ENCODE measurements around the gene TUBB3.
A peak's percentile ranks its signal among the peaks of the same experiment; 100 is the strongest.
"Not testable (repeated sequence)": the region's sequence is repeated elsewhere in the genome, so short reads cannot be mapped to it uniquely, and the experiment has no call there.

TUBB3 gene

DNA sequence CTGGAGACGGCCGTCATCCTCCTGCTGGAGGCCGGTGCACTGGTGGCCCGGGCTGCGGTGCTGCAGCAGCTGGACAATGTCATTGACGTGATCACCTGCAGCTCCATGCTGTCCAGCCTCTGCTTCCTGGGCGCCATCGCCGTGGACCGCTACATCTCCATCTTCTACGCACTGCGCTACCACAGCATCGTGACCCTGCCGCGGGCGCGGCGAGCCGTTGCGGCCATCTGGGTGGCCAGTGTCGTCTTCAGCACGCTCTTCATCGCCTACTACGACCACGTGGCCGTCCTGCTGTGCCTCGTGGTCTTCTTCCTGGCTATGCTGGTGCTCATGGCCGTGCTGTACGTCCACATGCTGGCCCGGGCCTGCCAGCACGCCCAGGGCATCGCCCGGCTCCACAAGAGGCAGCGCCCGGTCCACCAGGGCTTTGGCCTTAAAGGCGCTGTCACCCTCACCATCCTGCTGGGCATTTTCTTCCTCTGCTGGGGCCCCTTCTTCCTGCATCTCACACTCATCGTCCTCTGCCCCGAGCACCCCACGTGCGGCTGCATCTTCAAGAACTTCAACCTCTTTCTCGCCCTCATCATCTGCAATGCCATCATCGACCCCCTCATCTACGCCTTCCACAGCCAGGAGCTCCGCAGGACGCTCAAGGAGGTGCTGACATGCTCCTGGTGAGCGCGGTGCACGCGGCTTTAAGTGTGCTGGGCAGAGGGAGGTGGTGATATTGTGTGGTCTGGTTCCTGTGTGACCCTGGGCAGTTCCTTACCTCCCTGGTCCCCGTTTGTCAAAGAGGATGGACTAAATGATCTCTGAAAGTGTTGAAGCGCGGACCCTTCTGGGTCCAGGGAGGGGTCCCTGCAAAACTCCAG is 3.4 kb upstream of the TUBB3 start:
- DNase-seq: no peak

DNA sequence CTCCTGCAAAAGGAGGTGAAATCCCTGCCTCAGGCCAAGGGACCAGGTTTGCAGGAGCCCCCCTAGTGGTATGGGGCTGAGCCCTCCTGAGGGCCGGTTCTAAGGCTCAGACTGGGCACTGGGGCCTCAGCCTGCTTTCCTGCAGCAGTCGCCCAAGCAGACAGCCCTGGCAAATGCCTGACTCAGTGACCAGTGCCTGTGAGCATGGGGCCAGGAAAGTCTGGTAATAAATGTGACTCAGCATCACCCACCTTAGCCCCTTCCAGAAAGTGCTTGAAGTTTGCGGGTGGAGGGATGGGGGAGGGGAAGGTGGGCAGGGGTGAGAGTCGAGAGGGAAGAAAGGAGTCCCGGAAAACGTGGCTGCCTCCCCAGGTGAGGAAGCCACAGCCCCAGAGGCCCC is 2.4 kb upstream of the TUBB3 start:
- DNase-seq: no peak

DNA sequence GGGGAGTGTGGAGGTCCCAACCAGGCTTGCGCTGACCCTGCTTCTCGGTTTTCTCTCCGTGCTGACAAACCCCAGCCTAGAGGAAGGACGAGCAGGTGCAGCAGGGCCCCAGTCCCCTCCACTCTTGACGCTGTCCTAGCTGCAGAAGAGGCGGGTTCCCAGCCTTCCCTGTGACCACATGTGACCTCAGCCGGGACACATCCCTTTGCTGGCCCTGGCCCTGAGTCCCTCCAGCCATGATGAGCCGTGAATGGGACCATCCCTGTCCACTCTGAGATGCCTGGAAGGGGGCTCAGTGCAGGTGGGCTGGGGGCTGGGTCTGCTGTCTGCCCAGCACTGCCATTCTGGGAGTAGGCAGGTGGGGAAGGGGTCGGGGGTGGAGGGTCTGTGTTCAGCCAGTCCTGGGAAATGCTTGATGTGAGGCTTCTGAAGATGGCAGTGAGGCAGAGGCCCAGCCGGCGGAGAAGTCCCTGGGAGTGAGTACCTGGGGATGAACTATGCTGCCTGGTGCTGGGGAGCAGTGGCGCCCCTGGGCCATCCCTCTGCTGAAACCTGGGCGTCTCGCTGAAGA is 1.9 kb upstream of the TUBB3 start:
- peak; percentile 50 to 79 for DNase-seq

DNA sequence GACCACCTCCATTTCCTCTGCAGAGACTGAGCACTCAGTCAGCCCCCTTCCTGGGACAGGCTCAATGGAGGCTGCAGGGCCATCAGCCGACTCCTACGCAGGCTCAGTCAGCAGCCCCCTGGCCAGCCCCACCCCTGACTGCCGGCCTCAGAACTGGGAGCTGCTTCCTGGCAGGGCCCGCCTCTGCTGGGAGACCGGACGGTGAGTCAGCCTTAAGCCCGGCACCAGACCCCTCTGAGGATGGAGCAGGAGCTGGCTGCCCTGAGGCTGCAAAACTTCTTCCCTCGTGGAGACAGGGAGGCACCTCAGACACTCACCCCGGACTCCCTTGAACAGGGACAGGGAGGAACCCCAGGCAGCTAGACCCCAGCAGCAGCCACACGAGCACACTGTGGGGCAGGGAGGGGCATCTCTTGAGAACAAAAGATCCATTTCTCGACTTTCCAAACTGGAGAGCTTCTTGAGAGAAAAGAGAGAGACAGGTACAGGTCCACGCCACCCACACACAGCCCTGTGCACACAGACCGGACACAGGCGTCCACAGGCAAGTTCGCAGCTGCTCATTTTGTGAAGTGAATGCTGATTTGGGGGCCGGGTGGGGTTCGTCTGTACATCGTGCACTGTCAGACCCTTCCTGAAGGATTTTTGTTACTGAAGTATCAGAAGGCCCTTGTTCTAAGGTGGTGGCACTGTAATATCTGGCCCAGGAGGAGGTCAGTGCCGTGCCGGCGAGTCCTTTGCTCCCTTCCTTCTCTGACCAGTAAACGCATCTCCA is 1.3 kb upstream of the TUBB3 start:
- peak; percentile 75 to 84 for DNase-seq

DNA sequence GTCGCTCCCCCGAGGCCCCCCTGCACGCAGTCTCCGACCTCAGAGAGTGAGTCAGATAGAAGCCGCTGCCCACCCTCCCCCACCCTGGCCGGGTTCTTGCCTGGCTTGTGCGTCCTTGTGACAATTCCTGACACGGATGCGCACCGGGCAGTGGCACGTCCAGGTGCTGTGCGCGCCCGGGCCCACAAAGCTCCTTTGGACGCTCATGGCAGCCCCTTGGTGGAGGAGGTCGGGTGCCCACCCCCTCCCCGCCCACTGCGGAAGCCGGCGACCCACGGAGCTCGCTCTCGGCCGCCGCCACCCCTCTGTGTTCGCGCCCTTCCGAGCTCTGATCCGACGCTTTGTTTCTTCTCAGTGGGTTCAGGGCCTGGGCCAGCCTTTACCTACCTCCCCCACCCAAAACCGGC is 662 bp upstream of the TUBB3 start:
- DNase-seq: peak; percentile 74 to 85

DNA sequence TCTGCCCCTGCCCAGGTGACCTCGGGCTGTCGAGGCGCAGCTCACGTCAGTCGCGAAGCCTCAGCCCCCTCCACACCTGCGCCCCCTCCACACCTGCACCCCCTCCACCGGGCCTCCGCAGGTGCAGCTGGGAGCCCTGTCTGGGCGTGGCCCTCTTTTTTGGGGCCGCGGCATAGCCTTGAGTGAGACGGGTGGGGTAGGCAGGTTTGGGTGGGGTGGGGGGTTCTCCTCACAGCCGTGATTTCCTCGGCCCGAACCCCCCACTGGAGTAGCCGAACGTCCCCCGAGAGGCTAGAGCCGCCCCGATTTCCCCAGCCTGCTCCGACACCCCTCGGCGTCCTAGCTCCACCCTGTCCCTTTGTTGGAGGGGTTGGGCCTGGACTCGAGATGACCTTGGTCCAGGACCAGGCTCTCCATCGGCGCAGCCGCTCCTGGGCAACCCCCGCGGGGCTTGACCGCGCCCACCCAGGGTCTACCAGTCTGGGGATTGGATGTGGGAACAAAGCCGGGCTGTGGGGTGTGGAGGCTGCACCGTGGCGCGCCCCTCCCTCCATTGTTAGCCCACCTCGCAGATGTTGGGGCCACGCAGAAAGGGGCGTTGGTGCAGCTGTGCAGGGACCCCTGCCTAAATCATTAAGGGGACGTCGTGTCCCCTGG is 626 bp downstream of the TUBB3 start:
- peak; percentile 29 to 32 for DNase-seq

DNA sequence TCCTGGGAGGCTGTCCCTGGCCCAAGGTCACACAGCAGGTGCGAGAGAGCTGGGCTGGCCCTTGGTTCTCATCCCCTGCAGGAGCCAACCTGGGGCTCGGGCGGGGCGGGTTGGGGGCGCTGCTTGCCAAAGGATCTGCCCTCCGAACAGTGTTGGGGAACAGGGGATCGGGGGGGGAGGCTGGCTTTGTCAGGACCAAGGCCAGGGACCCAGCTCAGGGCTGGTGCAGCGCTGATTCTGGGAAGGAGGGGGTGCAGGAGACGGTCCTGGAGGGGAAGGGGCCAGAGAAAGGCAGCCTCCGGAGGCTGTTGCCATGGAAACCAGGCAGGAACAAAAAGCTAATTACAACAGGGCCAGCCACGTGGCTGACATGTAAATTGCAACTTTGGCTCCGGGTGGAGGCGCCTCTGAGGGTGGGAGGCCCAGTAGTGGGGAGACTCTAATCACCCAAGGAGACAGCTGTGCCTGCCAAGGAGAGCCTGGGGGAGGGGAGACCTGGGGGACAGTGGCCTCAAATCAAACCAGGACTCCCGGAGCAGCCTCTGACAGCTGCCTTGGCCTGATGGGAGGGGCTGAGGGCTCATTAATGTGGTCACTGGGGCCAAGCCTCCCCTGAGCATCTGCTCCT is 1.3 kb downstream of the TUBB3 start:
- DNase-seq: peak; percentile 42 to 65

DNA sequence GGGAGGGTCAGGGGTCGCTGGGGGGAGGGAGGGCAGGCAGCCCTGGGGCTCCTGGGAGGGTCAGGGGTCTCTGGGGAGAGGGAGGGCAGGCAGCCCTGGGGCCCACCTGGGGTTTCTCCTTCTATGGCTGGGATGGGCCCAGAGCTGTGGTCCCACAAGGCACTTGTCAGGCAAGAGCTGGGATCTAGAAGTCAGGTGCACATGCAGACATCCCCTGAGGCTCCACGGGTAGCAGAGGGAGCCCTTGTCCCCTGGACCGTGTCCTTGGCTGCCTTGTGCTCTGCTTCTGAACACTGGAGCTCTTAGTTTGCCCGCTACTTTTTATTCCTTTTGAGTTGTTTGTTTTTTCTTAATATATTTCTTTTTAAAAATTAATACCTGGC is 1.8 kb downstream of the TUBB3 start:
- peak in 1 of 2 experiments; percentile 62 for DNase-seq

DNA sequence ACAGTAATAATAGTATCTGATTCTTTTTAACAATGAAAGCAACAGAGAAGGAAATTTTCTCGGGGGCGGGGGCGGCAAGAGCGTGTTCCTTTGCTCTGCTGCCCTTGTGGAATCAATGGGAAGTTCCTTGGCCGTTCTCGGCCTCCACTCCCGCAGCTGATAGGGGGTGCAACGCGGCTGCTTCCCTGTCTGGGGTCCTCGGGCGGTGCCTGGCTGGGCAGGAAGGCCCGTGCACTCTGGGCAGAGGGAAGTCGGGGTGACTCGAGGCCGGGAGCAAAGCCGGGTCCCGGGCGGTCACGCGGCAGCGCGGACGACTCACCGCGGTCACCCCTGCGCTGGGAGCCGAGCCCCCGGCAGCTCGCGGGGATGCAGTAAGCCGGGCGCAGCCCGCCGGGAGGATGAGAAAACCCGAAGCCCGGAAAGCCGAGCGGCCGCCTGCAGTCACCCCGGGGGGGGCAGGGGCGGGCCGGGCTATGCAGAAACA is 2.5 kb downstream of the TUBB3 start:
- peak in 1 of 2 experiments; percentile 31 for DNase-seq

DNA sequence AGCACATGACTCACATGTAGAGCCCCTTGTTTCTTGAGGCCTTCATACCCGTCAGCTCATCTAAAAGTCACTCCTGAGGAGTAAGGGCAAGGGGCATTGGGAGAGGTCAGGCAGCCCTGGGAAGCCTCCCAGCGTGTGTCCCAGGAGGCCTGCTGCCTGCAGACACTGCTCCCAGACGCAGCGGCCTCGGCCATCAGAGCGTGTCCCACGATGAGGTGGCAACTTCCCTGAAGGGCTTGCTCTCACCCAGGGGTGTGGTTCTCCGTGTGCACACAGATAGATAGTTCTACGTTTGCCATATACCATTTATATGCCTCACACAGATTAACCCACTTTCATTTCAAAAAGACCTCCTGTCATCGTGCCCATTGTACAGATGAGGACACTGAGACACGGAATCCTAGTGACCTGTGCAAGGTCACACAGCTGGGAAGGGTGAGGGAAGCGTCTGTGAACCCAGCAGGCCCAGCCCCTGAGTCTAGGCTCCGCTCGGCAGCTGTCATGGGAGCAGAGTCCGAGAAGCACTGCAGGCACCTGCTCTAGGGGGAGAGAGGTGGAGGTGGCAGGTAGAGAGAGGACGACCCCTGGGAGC is 8.3 kb downstream of the TUBB3 start:
- DNase-seq: no peak

DNA sequence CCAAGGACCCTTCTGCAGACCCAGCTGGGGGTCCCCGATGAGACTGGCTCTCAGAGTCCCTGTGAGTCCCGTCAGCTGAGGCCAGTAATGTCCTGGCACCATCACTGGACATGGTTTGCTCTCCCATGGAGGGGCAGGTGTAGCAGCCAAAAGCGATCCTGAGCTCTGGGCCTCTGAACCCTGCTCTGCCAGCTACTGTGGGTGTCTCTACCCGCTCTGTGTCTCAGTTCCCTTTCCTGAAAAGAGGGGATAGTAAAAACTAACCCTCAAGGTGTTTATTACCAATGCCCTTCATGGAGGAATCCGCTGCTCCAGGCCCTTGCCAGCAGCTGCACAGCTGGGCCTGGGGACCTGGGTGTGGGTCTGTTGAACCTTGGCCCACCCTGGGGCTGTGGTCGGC is 8.8 kb downstream of the TUBB3 start:
- DNase-seq: no peak

DNA sequence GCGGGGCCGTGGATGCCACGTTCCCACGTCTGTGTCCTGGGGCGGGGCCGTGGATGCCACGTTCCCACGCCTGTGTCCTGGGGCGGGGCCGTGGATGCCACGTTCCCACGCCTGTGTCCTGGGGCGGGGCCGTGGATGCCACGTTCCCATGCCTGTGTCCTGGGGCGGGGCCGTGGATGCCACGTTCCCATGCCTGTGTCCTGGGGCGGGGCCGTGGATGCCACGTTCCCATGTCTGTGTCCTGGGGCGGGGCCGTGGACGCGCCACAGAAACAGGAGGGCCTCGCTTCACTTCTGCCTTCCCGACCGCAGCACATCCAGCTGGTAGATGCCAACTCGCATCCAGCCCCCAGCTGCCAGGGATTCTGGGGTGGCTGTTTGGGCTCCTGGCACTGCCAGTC is 10.9 kb downstream of the TUBB3 start:
- DNase-seq: not testable (repeated sequence)

DNA sequence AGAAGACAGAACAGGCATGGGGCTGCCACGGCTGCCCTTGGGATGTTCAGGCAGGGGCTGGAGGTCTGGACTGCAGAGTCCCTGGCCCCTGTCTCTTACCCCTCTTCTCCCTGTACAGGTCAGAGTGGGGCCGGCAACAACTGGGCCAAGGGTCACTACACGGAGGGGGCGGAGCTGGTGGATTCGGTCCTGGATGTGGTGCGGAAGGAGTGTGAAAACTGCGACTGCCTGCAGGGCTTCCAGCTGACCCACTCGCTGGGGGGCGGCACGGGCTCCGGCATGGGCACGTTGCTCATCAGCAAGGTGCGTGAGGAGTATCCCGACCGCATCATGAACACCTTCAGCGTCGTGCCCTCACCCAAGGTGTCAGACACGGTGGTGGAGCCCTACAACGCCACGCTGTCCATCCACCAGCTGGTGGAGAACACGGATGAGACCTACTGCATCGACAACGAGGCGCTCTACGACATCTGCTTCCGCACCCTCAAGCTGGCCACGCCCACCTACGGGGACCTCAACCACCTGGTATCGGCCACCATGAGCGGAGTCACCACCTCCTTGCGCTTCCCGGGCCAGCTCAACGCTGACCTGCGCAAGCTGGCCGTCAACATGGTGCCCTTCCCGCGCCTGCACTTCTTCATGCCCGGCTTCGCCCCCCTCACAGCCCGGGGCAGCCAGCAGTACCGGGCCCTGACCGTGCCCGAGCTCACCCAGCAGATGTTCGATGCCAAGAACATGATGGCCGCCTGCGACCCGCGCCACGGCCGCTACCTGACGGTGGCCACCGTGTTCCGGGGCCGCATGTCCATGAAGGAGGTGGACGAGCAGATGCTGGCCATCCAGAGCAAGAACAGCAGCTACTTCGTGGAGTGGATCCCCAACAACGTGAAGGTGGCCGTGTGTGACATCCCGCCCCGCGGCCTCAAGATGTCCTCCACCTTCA is 11.7 kb downstream of the TUBB3 start:
- DNase-seq: no peak

DNA sequence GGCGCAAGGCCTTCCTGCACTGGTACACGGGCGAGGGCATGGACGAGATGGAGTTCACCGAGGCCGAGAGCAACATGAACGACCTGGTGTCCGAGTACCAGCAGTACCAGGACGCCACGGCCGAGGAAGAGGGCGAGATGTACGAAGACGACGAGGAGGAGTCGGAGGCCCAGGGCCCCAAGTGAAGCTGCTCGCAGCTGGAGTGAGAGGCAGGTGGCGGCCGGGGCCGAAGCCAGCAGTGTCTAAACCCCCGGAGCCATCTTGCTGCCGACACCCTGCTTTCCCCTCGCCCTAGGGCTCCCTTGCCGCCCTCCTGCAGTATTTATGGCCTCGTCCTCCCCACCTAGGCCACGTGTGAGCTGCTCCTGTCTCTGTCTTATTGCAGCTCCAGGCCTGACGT is 12.5 kb downstream of the TUBB3 start:
- not testable (repeated sequence) for DNase-seq

DNA sequence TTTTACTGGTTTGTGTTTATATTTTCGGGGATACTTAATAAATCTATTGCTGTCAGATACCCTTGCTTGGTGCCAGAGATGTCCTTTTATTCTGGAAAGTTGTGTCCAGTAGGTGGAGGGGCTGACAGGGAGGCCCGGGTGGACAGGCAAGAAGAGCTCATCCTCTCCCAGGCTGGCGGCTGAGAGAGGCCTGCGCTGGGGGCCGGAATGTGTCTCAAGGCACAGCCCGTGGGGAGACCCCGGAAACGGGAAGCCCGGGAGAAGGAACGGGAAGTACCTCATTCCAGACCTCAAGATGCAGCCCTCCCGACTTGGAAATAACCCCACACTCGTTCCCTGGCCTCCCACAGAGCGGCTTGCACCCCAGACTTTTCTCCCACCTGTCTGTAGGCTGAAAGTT is 12.9 kb downstream of the TUBB3 start:
- DNase-seq: no peak

DNA sequence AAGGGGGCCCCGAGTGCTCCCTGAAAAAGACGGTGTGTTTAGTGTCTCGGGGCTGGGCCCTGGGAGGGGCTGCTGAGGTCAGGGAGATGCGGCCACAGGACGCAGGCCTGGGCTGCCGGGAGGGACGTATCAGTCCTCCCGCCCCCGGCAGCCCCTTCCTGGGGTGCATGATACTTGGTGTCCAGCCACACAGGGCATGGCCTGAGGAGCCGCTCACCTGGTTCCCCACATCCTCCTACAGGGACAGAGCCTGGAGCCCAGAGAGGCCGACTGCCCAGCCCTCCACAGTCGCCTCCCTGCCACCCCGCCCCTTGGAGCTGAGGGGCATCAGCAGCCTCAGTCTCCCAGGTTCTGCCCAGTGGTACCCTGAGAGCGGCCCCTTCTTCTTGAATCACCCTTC is 13.4 kb downstream of the TUBB3 start:
- no peak for DNase-seq

DNA sequence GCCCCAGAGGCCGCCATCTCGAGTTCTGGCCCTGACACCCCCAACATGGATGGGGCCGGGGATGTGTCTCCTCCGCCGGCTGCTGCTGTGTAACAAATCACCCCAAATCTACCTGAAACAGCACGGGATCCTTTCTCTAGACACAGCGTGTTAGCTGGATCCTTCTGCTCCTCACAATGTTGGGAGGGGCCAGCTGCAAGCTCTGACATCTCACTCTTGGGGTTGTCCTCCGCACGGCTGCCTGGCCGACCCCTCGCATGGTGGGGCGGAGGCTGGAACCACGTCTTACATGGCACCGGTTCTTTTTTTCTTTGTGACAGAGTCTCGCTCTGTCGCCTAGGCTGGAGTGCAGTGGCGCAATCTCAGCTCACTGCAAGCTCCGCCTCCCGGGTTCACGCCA is 13.8 kb downstream of the TUBB3 start:
- no peak for DNase-seq

DNA sequence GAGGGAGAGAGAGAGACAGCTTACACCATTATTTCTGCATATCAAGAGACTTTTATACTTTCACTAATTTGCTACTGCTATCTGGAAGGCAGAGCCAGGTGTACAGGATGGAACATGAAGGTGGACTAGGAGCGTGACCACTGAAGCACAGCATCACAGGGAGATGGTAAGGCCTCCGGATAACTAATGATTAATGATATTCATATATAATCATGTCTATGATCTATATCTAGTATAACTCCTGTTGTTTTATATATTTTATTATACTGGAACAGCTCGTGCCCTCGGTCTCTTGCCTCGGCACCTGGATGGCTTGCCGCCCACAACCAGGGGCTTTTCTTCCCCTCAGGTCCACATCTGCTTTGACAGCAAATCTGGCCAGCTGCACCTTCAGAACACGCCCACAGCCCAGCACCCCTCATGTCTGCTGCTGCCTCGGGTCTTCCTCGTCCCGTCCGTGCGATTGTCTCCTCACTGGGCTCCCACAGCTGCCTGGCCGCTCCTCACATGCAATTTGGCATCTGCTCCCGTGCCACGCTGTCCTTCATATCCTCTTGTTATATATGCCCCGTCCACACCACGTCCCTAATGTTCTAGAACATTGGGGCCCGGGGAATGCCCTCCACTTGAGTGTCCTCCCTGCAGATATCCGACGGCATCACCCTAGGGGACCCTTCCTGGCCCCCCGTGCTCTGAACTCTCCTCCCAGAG is 15.2 kb downstream of the TUBB3 start:
- no peak for DNase-seq

DNA sequence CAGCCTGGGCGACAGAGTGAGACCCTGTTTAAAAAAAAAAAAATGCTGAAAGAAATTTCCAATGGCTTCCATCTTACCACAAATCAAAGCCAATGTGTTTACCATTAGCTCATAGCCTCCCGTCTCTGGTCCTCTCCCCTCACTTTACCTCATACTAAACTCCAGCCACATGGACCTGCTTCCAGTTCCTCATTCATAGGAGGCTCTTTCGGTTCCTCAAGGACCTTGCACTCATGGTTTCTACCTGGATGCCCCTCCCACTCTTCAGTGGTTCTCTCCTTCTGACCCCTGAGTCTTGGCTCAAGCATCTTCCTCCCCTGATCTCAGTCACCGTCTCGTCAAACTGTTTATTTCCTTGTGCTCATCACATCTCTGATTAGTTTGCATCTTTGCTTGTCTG is 21.6 kb downstream of the TUBB3 start:
- no peak for DNase-seq

DNA sequence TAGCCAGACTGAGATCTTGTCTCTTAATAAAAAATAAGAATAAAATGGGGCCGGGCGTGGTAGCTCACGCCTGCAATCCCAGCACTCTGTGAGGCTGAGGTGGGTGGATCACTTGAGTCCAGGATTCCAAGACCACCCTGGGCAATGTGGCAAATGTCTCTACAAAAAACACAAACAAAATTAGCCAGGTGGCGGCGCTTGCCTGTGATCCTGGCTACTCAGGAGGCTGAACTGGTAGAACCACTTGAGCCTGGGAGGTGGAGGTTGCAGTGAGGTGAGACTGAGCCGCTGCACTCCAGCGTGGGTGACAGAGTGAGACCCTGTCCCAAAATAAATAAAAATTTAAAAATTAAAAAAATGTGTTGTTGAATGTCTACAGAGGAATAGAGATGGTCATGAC is 22.5 kb downstream of the TUBB3 start:
- DNase-seq: no peak

All from SHP77 (cell line).